Right atrium auricular region (tissue), 2 donors: ENCODE results near the gene AKR7A3. TPM values are rescaled to one million over a fixed set of nuclear protein-coding genes. Genes with fewer than 3 reads are reported as not detected.

ENCODE experiments used
- DNase-seq: peaks from one replicate; pipeline ENCODE4 v3.0.0-alpha.2; 2019; ENCODE audit warnings: low spot score
- H3K27ac ChIP-seq, 2 donors: fragments of 200-600 bp; sonication (generic); 1 replicate in 1 of 2; 2 replicates in 1 of 2; pipeline ENCODE4 v1.5.1; 2016 to 2019
- H3K27me3 ChIP-seq, 2 donors: fragments of 200-600 bp; sonication (generic); one replicate each; pipeline versions ENCODE4 v1.5.1 to v1.6.0; 2017 to 2019
- H3K36me3 ChIP-seq: fragments of 200-600 bp; sonication (generic); one replicate; pipeline ENCODE4 v1.5.1; 2016
- H3K4me1 ChIP-seq, 2 donors: fragments of 200-600 bp; sonication (generic); one replicate each; pipeline versions ENCODE4 v1.5.1 to v1.6.0; 2017 to 2019
- H3K4me3 ChIP-seq, 2 donors: fragments of 200-600 bp; sonication (generic); 1 replicate in 1 of 2; 2 replicates in 1 of 2; pipeline ENCODE4 v1.5.1; 2017 to 2019; ENCODE audit warnings: mild to moderate bottlenecking in 1 of 2, moderate library complexity in 1 of 2
- H3K9me3 ChIP-seq, 2 donors: fragments of 200-600 bp; sonication (generic); one replicate each; pipeline ENCODE4 v1.5.1; 2019
- CTCF ChIP-seq, 2 donors: fragments of 200-600 bp; sonication (generic); IDR thresholded peaks; one replicate each; pipeline ENCODE4 v1.5.1; 2019; ENCODE audit warnings: antibody characterized with exemption in 2 of 2
- total RNA-seq, 2 donors: library from RNA; depleted of rRNA; stranded (reverse); fragments of >200 nt; gene quantifications; one replicate each; pipeline ENCODE4 v1.1.0, GENCODE V29; 2016

AKR7A3 gene
- total RNA-seq, 2 donors from 2014 or later: 0.20 TPM; not detected in 1

GRCh38 chr1:19331262-19331878 is 42.8 kb upstream of the AKR7A3 start:
- peaks cover 27% of the 10 kb centered on the region for H3K36me3 ChIP-seq
- no peak for TF ChIP-seq CTCF (IDR thresholded peaks at IDR 0.05)
- no peaks in the 10 kb centered on the region for H3K4me1 ChIP-seq
- H3K4me3 ChIP-seq: no peak overlapping the region
- H3K27me3 ChIP-seq: no peaks in the 10 kb centered on the region
- no peaks in the 10 kb centered on the region for H3K9me3 ChIP-seq
- H3K27ac ChIP-seq: no peak overlapping the region
- no peak for DNase-seq

GRCh38 chr1:19330449-19331135 is 42.0 kb upstream of the AKR7A3 start:
- H3K4me1 ChIP-seq: no peaks in the 10 kb centered on the region
- peaks cover 34% of the 10 kb centered on the region for H3K36me3 ChIP-seq
- DNase-seq: no peak
- no peak overlapping the region for H3K4me3 ChIP-seq
- H3K27ac ChIP-seq: no peak overlapping the region
- TF ChIP-seq CTCF (IDR thresholded peaks at IDR 0.05): no peak
- no peaks in the 10 kb centered on the region for H3K9me3 ChIP-seq
- H3K27me3 ChIP-seq: no peaks in the 10 kb centered on the region

- Histone ChIP-seq H3K4me1 (no peaks in the 10 kb centered on the region), H3K4me3 (no peak overlapping the region), H3K27ac (no peak overlapping the region), H3K36me3 (peaks cover 44% of the 10 kb centered on the region), H3K27me3 (no peaks in the 10 kb centered on the region), H3K9me3 (no peaks in the 10 kb centered on the region)
- TF ChIP-seq CTCF (IDR thresholded peaks at IDR 0.05): no peak
- DNase-seq: no peak
Observed at GRCh38 chr1:19329611-19330010, 41.0 kb upstream of the AKR7A3 start.

- H3K36me3 ChIP-seq: peaks cover 48% of the 10 kb centered on the region
Observed at GRCh38 chr1:19329188-19329587, 40.6 kb upstream of the AKR7A3 start.

GRCh38 chr1:19328486-19328885 is 39.9 kb upstream of the AKR7A3 start:
- TF ChIP-seq CTCF (IDR thresholded peaks at IDR 0.05): no peak
- peaks cover 50% of the 10 kb centered on the region for H3K36me3 ChIP-seq
- no peak for DNase-seq

More at GRCh38 chr1:19329188-19329587, 40.6 kb upstream of the AKR7A3 start:
- H3K27ac ChIP-seq: no peak overlapping the region
- TF ChIP-seq CTCF (IDR thresholded peaks at IDR 0.05): no peak
- no peak for DNase-seq
- H3K4me1 ChIP-seq: no peaks in the 10 kb centered on the region
- H3K27me3 ChIP-seq: no peaks in the 10 kb centered on the region
- H3K9me3 ChIP-seq: no peaks in the 10 kb centered on the region
- no peak overlapping the region for H3K4me3 ChIP-seq

More at GRCh38 chr1:19328486-19328885, 39.9 kb upstream of the AKR7A3 start:
- H3K4me3 ChIP-seq: no peak overlapping the region
- no peaks in the 10 kb centered on the region for H3K9me3 ChIP-seq
- no peaks in the 10 kb centered on the region for H3K27me3 ChIP-seq
- no peaks in the 10 kb centered on the region for H3K4me1 ChIP-seq
- no peak overlapping the region for H3K27ac ChIP-seq
